ENCODE measurements around the gene NUCKS1. TPM values are rescaled to one million over a fixed set of nuclear protein-coding genes. Genes with fewer than 3 reads are reported as not detected.

The NUCKS1 gene
- 152 and 238 TPM in 2 replicates for total RNA-seq (2014; rRNA removed; shearing (Covaris generic))
- 287 and 301 TPM in 2 replicates for total RNA-seq (2022)
- Bru-seq, nascent RNA, result percentile 98 among the genes with signal in this experiment
- percentile 99 among the genes with signal in this experiment for BruChase-seq, experiment 1, labeled RNA remaining after a 6-hour chase
- percentile 99 among the genes with signal in this experiment for BruChase-seq, experiment 2, labeled RNA remaining after a 2-hour chase
- long read RNA-seq, full-length matches to known transcripts, result 3 of 68 reads
- long read RNA-seq, partial matches to known transcripts, result 1 of 68 reads
- long read RNA-seq, other reads (novel, unspliced or antisense), result 64 of 68 reads

- intact Hi-C loops (cut with micrococcal nuclease; ENCODE audit: unreplicated experiment), result loop anchor here (5.0 kb wide), 1 partner anchor 292 kb away; no protein-coding TSS in a partner anchor
- no peaks in the 10 kb centered on the region for H3K9me2 ChIP-seq (ENCODE audit: insufficient read depth, low read length)
- DNase-seq (ENCODE audit: low spot score), result peak; percentile 100
- peak within 1 kb of the TSS; percentile 98 for H2AFZ ChIP-seq (ENCODE audit: low read length)
- TF ChIP-seq CTCF (conservative IDR thresholded peaks at IDR 0.05; ENCODE audit: low read length), result no peak
- TF ChIP-seq EZH2phosphoT487 (IDR thresholded peaks at IDR 0.05; ENCODE audit: borderline replicate concordance, low read depth, low read length), result no peak
- peak within 1 kb of the TSS; percentile 87 for H3K4me2 ChIP-seq (ENCODE audit: low read length)
- TSS peak; percentile 93 for BruUV-seq (replicated peaks)
- H3K79me2 ChIP-seq (ENCODE audit: insufficient read depth, low read depth, low read length), result peaks cover 46% of the 10 kb centered on the region
- POLR2A ChIA-PET, result interaction anchor here (0.6 to 1.4 kb wide), 2 partner anchors 15 to 811 kb away, joined by 3 to 4 read pairs; no protein-coding TSS in a partner anchor
- H3K4me3 ChIP-seq (ENCODE audit: low read depth, low read length, poor library complexity, severe bottlenecking), result peak within 1 kb of the TSS; percentile 95
- H4K20me1 ChIP-seq (ENCODE audit: insufficient read depth, low read length), result peaks cover 34% of the 10 kb centered on the region
- CTCF ChIA-PET (ENCODE audit: unreplicated experiment), result no interaction called here
- H3K9me3 ChIP-seq (ENCODE audit: low read length), result no peaks in the 10 kb centered on the region
- peak within 1 kb of the TSS; percentile 86 for H3K27ac ChIP-seq (ENCODE audit: low read depth, low read length, poor library complexity, severe bottlenecking)
- H3K4me1 ChIP-seq (ENCODE audit: insufficient read depth, low read length, poor library complexity, severe bottlenecking), result peaks cover 35% of the 10 kb centered on the region
- H3K36me3 ChIP-seq (ENCODE audit: insufficient read depth, low read length), result peaks cover 38% of the 10 kb centered on the region
Measured at GRCh38 chr1:205750138-205751035, at the start of gene NUCKS1. TSS of gene NUCKS1 (minus strand) at chr1:205750182. CDS start at chr1:205749973, 209 bp downstream.

- no peaks in the 10 kb centered on the region for H3K9me3 ChIP-seq (ENCODE audit: low read length)
- no peak overlapping the region for H3K4me2 ChIP-seq (ENCODE audit: low read length)
- no peaks in the 10 kb centered on the region for H4K20me1 ChIP-seq (ENCODE audit: insufficient read depth, low read length)
- peaks cover 15% of the 10 kb centered on the region for H3K4me1 ChIP-seq (ENCODE audit: insufficient read depth, low read length, poor library complexity, severe bottlenecking)
- ChIA-PET CTCF (ENCODE audit: unreplicated experiment) (no interaction called here), POLR2A (no interaction called here)
- no peak for DNase-seq (ENCODE audit: low spot score)
- H2AFZ ChIP-seq (ENCODE audit: low read length), result no peak overlapping the region
- BruUV-seq (replicated peaks), result no TSS peak
- H3K4me3 ChIP-seq (ENCODE audit: low read depth, low read length, poor library complexity, severe bottlenecking), result no peak overlapping the region
- TF ChIP-seq CTCF (conservative IDR thresholded peaks at IDR 0.05; ENCODE audit: low read length), result no peak
- no peak for TF ChIP-seq EZH2phosphoT487 (IDR thresholded peaks at IDR 0.05; ENCODE audit: borderline replicate concordance, low read depth, low read length)
- no peak overlapping the region for H3K27ac ChIP-seq (ENCODE audit: low read depth, low read length, poor library complexity, severe bottlenecking)
- H3K9me2 ChIP-seq (ENCODE audit: insufficient read depth, low read length), result no peaks in the 10 kb centered on the region
- intact Hi-C loops (cut with micrococcal nuclease; ENCODE audit: unreplicated experiment), result no loop called here
- H3K79me2 ChIP-seq (ENCODE audit: insufficient read depth, low read depth, low read length), result no peaks in the 10 kb centered on the region
- no peaks in the 10 kb centered on the region for H3K36me3 ChIP-seq (ENCODE audit: insufficient read depth, low read length)
Measured at GRCh38 chr1:205798577-205798976, 48.6 kb upstream of the NUCKS1 start.
